Gastroesophageal sphincter (tissue), 3 donors: ENCODE results near the gene TNFRSF14.
"Not testable (repeated sequence)": the region's sequence is repeated elsewhere in the genome, so short reads cannot be mapped to it uniquely, and the experiment has no call there.

Experiments
- CTCF ChIP-seq, 4 experiments: fragments of 200-600 bp in 2 of 4; fragments of 450-650 bp in 2 of 4; sonication (generic) in 1 of 4; IDR thresholded peaks; one replicate each; pipeline ENCODE4 v1.5.1; 2017 to 2019; ENCODE audit warnings: antibody characterized with exemption in 4 of 4, mild to moderate bottlenecking in 2 of 4, moderate library complexity in 2 of 4
- POLR2A ChIP-seq, 2 donors: fragments of 450-650 bp; IDR thresholded peaks; one replicate each; pipeline ENCODE4 v1.6.1; 2017; ENCODE audit warnings: antibody characterized with exemption in 2 of 2, mild to moderate bottlenecking in 2 of 2, moderate library complexity in 1 of 2
- POLR2AphosphoS5 ChIP-seq: sonication (generic); formaldehyde crosslinking; IDR thresholded peaks from one replicate; pipeline ENCODE4 v1.6.1; 2017; ENCODE audit warnings: antibody characterized with exemption

- TF ChIP-seq POLR2AphosphoS5; CTCF (IDR thresholded peaks at IDR 0.05); POLR2A (IDR thresholded peaks at IDR 0.05): not testable (repeated sequence)
Measured at GRCh38 chr1:2551544-2551943, 4.6 kb upstream of the TNFRSF14 start.
